ENCODE data around the gene ABCC4. TPM values are rescaled to one million over a fixed set of nuclear protein-coding genes. Genes with fewer than 3 reads are reported as not detected.
A peak's percentile ranks its signal among the peaks of the same experiment; 100 is the strongest.

The ABCC4 gene
- total RNA-seq, 1 experiment from 2014 or later = 12.5 TPM

- Mint-ChIP-seq H3K27me3 (ENCODE audit: unreplicated experiment) (no peaks in the 10 kb centered on the region), H3K4me1 (ENCODE audit: low read depth, unreplicated experiment) (peaks cover 5% of the 10 kb centered on the region), H3K4me3 (ENCODE audit: low read depth, unreplicated experiment) (no peak overlapping the region), H3K36me3 (ENCODE audit: insufficient read depth, unreplicated experiment) (peaks cover 2% of the 10 kb centered on the region), H3K27ac (ENCODE audit: unreplicated experiment) (no peak overlapping the region), H3K9me3 (ENCODE audit: low read depth, unreplicated experiment) (peaks cover 2% of the 10 kb centered on the region)
- intact Hi-C loops (cut with micrococcal nuclease; ENCODE audit: unreplicated experiment) = no loop called here
- BruUV-seq (replicated peaks) = no TSS peak
- CTCF ChIA-PET = no interaction called here
- no peak for TF ChIP-seq CTCF (IDR thresholded peaks at IDR 0.05; ENCODE audit: unreplicated experiment)
- no peak for DNase-seq
These were observed 182.5 kb downstream of the ABCC4 start for GRCh38 chr13:95118541-95119324.

DNA sequence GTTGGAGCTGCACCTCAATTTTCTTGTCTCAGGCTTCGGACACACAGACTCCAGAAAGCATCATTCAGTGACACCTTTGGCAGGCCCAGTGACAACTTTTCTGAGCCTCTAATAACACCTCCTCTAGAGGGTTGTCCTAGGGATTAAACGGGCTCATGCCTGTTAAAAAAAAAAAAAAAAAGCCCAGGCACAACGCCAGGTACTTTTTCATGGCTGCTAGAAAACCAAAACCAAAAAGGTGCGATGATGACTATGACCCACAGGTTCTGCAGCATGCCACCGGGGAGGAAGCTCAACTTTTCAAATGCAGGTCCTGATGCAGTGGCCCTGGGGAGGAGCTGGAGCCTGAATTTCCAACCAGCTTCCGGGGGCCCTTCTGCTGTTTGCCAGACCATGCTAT is 184.2 kb downstream of the ABCC4 start:
- H3K36me3 Mint-ChIP-seq (ENCODE audit: insufficient read depth, unreplicated experiment) = no peaks in the 10 kb centered on the region
- no peak for DNase-seq
- no TSS peak for BruUV-seq (replicated peaks)
- CTCF ChIA-PET = interaction anchor here (0.7 kb wide), 1 partner anchor 74 kb away, joined by 5 read pairs; no protein-coding TSS in a partner anchor
- no peak overlapping the region for H3K27ac Mint-ChIP-seq (ENCODE audit: unreplicated experiment)
- H3K9me3 Mint-ChIP-seq (ENCODE audit: low read depth, unreplicated experiment) = no peaks in the 10 kb centered on the region
- no peaks in the 10 kb centered on the region for H3K27me3 Mint-ChIP-seq (ENCODE audit: unreplicated experiment)
- no peaks in the 10 kb centered on the region for H3K4me1 Mint-ChIP-seq (ENCODE audit: low read depth, unreplicated experiment)
- TF ChIP-seq CTCF (IDR thresholded peaks at IDR 0.05; ENCODE audit: unreplicated experiment) = no peak
- no peak overlapping the region for H3K4me3 Mint-ChIP-seq (ENCODE audit: low read depth, unreplicated experiment)
- intact Hi-C loops (cut with micrococcal nuclease; ENCODE audit: unreplicated experiment) = no loop called here

DNA sequence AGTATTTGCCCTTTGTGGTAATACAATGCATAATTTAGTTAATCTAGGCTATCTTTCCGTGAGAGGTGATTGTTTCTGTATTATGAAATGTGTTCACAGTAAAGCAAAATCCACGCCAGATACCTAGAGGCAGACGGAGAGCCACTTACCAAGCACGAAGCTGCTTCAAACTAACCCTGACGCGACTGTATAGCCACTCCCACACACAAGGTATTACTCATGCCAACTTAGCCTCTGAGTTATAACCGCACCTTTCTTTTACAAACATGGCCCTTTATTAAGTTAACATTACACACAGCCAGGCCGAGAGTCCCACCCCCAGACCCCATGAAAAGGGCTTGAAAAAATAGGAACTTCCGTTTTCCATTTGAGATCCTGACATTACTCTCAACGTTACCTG is 185.7 kb downstream of the ABCC4 start:
- no peaks in the 10 kb centered on the region for H3K36me3 Mint-ChIP-seq (ENCODE audit: insufficient read depth, unreplicated experiment)
- H3K27ac Mint-ChIP-seq (ENCODE audit: unreplicated experiment) = peak overlapping the region; percentile 58
- CTCF ChIA-PET = no interaction called here
- TF ChIP-seq CTCF (IDR thresholded peaks at IDR 0.05; ENCODE audit: unreplicated experiment) = no peak
- no peaks in the 10 kb centered on the region for H3K9me3 Mint-ChIP-seq (ENCODE audit: low read depth, unreplicated experiment)
- intact Hi-C loops (cut with micrococcal nuclease; ENCODE audit: unreplicated experiment) = loop anchor here (2.0 kb wide), 1 partner anchor 13 kb away; no protein-coding TSS in a partner anchor
- no peaks in the 10 kb centered on the region for H3K4me1 Mint-ChIP-seq (ENCODE audit: low read depth, unreplicated experiment)
- H3K4me3 Mint-ChIP-seq (ENCODE audit: low read depth, unreplicated experiment) = no peak overlapping the region
- no TSS peak for BruUV-seq (replicated peaks)
- no peaks in the 10 kb centered on the region for H3K27me3 Mint-ChIP-seq (ENCODE audit: unreplicated experiment)
- DNase-seq = no peak

GRCh38 chr13:95113601-95114000 is 187.7 kb downstream of the ABCC4 start:
- no peaks in the 10 kb centered on the region for H3K4me1 Mint-ChIP-seq (ENCODE audit: low read depth, unreplicated experiment)
- DNase-seq = no peak
- H3K4me3 Mint-ChIP-seq (ENCODE audit: low read depth, unreplicated experiment) = no peak overlapping the region
- CTCF ChIA-PET = no interaction called here
- H3K27me3 Mint-ChIP-seq (ENCODE audit: unreplicated experiment) = no peaks in the 10 kb centered on the region
- no TSS peak for BruUV-seq (replicated peaks)
- H3K36me3 Mint-ChIP-seq (ENCODE audit: insufficient read depth, unreplicated experiment) = no peaks in the 10 kb centered on the region
- no peaks in the 10 kb centered on the region for H3K9me3 Mint-ChIP-seq (ENCODE audit: low read depth, unreplicated experiment)
- TF ChIP-seq CTCF (IDR thresholded peaks at IDR 0.05; ENCODE audit: unreplicated experiment) = no peak
- intact Hi-C loops (cut with micrococcal nuclease; ENCODE audit: unreplicated experiment) = no loop called here
- H3K27ac Mint-ChIP-seq (ENCODE audit: unreplicated experiment) = no peak overlapping the region
